ENCODE results near the gene PLA2G1B.

- TF ChIP-seq EZH2phosphoT487 (IDR thresholded peaks at IDR 0.05; ENCODE audit: insufficient read depth, low read depth), result no peak
- TF ChIP-seq EZH2 (IDR thresholded peaks at IDR 0.05; ENCODE audit: insufficient read depth, poor library complexity, severe bottlenecking), result no peak
These were observed 3.8 kb upstream of the PLA2G1B start for GRCh38 chr12:120331390-120331789.

All from GM23248 (cell line).